ENCODE measurements around the gene SLC28A1. TPM values are rescaled to one million over a fixed set of nuclear protein-coding genes. Genes with fewer than 3 reads are reported as not detected.
"Not testable (repeated sequence)": the region's sequence is repeated elsewhere in the genome, so short reads cannot be mapped to it uniquely, and the experiment has no call there.

The SLC28A1 gene
- total and polyA plus RNA-seq, 7 experiments from 2014 or later, result not detected

- intact Hi-C loops (cut with micrococcal nuclease), result no loop called here
- ATAC-seq (no peak), DNase-seq (no peak)
- Mint-ChIP-seq H3K27ac (no peak overlapping the region), H3K4me3 (no peak overlapping the region), H3K4me1 (peaks cover 0 to 2% (median 0%) of the 10 kb centered on the region in 7 donors), H3K36me3 (no peaks in the 10 kb centered on the region), H3K27me3 (peaks cover 0 to 6% (median 0%) of the 10 kb centered on the region in 5 donors), H3K9me3 (no peaks in the 10 kb centered on the region)
- H3K27me3 ChIP-seq (ENCODE audit: control insufficient read depth in 2 of 2, insufficient read depth in 2 of 2, low read length in 2 of 2), result no peaks in the 10 kb centered on the region
- POLR2A ChIA-PET, result interaction anchor here (0.6 to 0.8 kb wide), 2 partner anchors 283 to 292 kb away, joined by 3 read pairs; no protein-coding TSS in a partner anchor
- no peaks in the 10 kb centered on the region for H3K36me3 ChIP-seq (ENCODE audit: control insufficient read depth in 2 of 3, insufficient read depth in 3 of 3, low read length in 3 of 3)
- CTCF ChIA-PET, result interaction anchor here (0.6 to 1.5 kb wide), 5 partner anchors 11 to 304 kb away, joined by 4 to 8 read pairs (median 4); no protein-coding TSS in a partner anchor
- H3K9me3 ChIP-seq (ENCODE audit: control insufficient read depth in 2 of 3, low read length in 3 of 3), result no peaks in the 10 kb centered on the region
- no peaks in the 10 kb centered on the region for H3K4me1 ChIP-seq (ENCODE audit: control insufficient read depth in 2 of 2, insufficient read depth in 2 of 2, low read length in 2 of 2)
- no peak overlapping the region for H3K27ac ChIP-seq (ENCODE audit: low read depth, low read length)
- H3K4me3 ChIP-seq (ENCODE audit: low read length), result no peak overlapping the region
These were observed 8.2 kb upstream of the SLC28A1 start for GRCh38 chr15:84876269-84876668.

GRCh38 chr15:84877701-84878100 lies 6.8 kb upstream of the SLC28A1 start:
- H3K27me3 ChIP-seq (ENCODE audit: control insufficient read depth in 2 of 2, insufficient read depth in 2 of 2, low read length in 2 of 2); ATAC-seq; H3K27ac ChIP-seq (ENCODE audit: low read depth, low read length); H3K4me1 Mint-ChIP-seq; H3K27ac Mint-ChIP-seq; H3K36me3 ChIP-seq (ENCODE audit: control insufficient read depth in 2 of 3, insufficient read depth in 3 of 3, low read length in 3 of 3); H3K9me3 ChIP-seq (ENCODE audit: control insufficient read depth in 2 of 3, low read length in 3 of 3); H3K9me3 Mint-ChIP-seq; H3K4me3 ChIP-seq (ENCODE audit: low read length); H3K4me1 ChIP-seq (ENCODE audit: control insufficient read depth in 2 of 2, insufficient read depth in 2 of 2, low read length in 2 of 2); H3K36me3 Mint-ChIP-seq; POLR2A ChIA-PET; H3K27me3 Mint-ChIP-seq; DNase-seq; H3K4me3 Mint-ChIP-seq: not testable (repeated sequence)
- intact Hi-C loops (cut with micrococcal nuclease), result loop anchor here (1.0 kb wide), 6 partner anchors 51 to 307 kb away; partner anchors contain the start of genes WDR73 (in 2 of the 2) and NMB (in 1 of the 2)
- CTCF ChIA-PET, result interaction anchor here (0.6 to 2.2 kb wide), 7 partner anchors 8 to 900 kb away, joined by 3 to 8 read pairs (median 4); partner anchors contain the start of gene WDR73

DNA sequence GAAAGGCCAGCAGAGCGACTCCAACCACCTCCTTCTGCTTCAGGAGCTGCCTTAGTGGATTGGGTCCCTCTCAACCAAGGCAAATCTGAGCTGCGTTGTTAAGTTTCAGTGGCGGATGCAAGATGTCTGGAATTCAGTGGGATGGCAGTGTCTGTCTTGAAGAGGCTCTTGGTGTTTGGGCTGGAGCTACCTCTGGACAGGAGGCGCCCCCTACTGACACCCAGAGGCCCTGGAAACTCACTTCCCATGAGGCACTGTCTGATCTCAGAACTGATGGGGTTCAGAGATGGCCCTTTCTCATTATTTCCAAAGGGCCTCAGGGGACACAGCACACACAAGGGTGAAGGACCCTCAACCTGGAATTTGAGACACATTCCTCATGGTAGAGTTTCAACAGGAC lies 6.0 kb upstream of the SLC28A1 start:
- Mint-ChIP-seq H3K9me3 (no peaks in the 10 kb centered on the region), H3K4me1 (peaks cover 0 to 2% (median 0%) of the 10 kb centered on the region in 7 donors), H3K4me3 (no peak overlapping the region), H3K27me3 (peaks cover 0 to 6% (median 0%) of the 10 kb centered on the region in 5 donors), H3K36me3 (no peaks in the 10 kb centered on the region), H3K27ac (no peak overlapping the region)
- Histone ChIP-seq H3K4me1 (ENCODE audit: control insufficient read depth in 2 of 2, insufficient read depth in 2 of 2, low read length in 2 of 2) (no peaks in the 10 kb centered on the region), H3K27ac (ENCODE audit: low read depth, low read length) (no peak overlapping the region), H3K4me3 (ENCODE audit: low read length) (no peak overlapping the region), H3K9me3 (ENCODE audit: control insufficient read depth in 2 of 3, low read length in 3 of 3) (no peaks in the 10 kb centered on the region), H3K27me3 (ENCODE audit: control insufficient read depth in 2 of 2, insufficient read depth in 2 of 2, low read length in 2 of 2) (no peaks in the 10 kb centered on the region), H3K36me3 (ENCODE audit: control insufficient read depth in 2 of 3, insufficient read depth in 3 of 3, low read length in 3 of 3) (no peaks in the 10 kb centered on the region)
- peak; percentile 19 to 63 (median 49) for DNase-seq
- ATAC-seq, result peak; percentile 74
- ChIA-PET CTCF (interaction anchor here (0.6 to 2.2 kb wide), 6 partner anchors 9 to 291 kb away, joined by 3 to 8 read pairs (median 4); partner anchors contain the start of gene WDR73), POLR2A (no interaction called here)
- intact Hi-C loops (cut with micrococcal nuclease), result loop anchor here (1.0 kb wide), 6 partner anchors 50 to 308 kb away; partner anchors contain the start of genes WDR73 (in 2 of the 2) and NMB (in 1 of the 2)

- intact Hi-C loops (cut with micrococcal nuclease), result no loop called here
- H3K9me3 Mint-ChIP-seq, result no peaks in the 10 kb centered on the region
These were observed 5.2 kb upstream of the SLC28A1 start for GRCh38 chr15:84879088-84879780.

DNA sequence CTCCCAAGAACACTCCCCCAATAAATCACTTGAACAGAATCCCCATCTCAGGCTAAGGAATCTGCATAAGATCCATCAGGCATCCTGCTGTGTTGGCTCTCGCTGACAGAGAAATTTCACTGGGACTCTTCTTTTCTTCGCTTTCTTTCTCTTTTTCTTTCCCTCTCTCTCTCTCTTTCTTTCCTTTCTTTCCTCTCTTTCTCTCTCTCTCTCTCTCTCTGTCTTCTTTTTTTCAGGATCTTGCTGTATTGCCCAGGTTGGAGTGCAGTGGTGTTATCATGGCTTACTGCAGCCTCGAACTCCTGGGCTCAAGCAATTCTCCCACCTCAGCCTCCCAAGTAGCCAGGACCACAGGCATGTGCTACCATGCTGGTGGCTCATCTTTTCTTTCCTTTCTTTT lies 4.5 kb upstream of the SLC28A1 start:
- ChIA-PET CTCF (no interaction called here), POLR2A (no interaction called here)
- DNase-seq (no peak), ATAC-seq (no peak)
- Mint-ChIP-seq H3K4me1 (peaks cover 0 to 2% (median 0%) of the 10 kb centered on the region in 7 donors), H3K27ac (peak overlapping the region in 2 of 9 donors; percentile 9 to 26), H3K4me3 (no peak overlapping the region), H3K9me3 (no peaks in the 10 kb centered on the region), H3K27me3 (peaks cover 0 to 10% (median 0%) of the 10 kb centered on the region in 5 donors), H3K36me3 (no peaks in the 10 kb centered on the region)
- no peaks in the 10 kb centered on the region for H3K36me3 ChIP-seq (ENCODE audit: control insufficient read depth in 2 of 3, insufficient read depth in 3 of 3, low read length in 3 of 3)
- H3K4me3 ChIP-seq (ENCODE audit: low read length), result no peak overlapping the region
- H3K9me3 ChIP-seq (ENCODE audit: control insufficient read depth in 2 of 3, low read length in 3 of 3), result no peaks in the 10 kb centered on the region
- H3K27me3 ChIP-seq (ENCODE audit: control insufficient read depth in 2 of 2, insufficient read depth in 2 of 2, low read length in 2 of 2), result no peaks in the 10 kb centered on the region
- no peak overlapping the region for H3K27ac ChIP-seq (ENCODE audit: low read depth, low read length)
- intact Hi-C loops (cut with micrococcal nuclease), result no loop called here
- no peaks in the 10 kb centered on the region for H3K4me1 ChIP-seq (ENCODE audit: control insufficient read depth in 2 of 2, insufficient read depth in 2 of 2, low read length in 2 of 2)

More at GRCh38 chr15:84879088-84879780, 5.2 kb upstream of the SLC28A1 start:
- Mint-ChIP-seq H3K36me3 (no peaks in the 10 kb centered on the region), H3K4me1 (peaks cover 0 to 2% (median 0%) of the 10 kb centered on the region in 7 donors), H3K27me3 (peaks cover 0 to 6% (median 0%) of the 10 kb centered on the region in 5 donors), H3K4me3 (no peak overlapping the region), H3K27ac (peak overlapping the region in 1 of 9 donors; percentile 51)
- no peak for DNase-seq
- no peaks in the 10 kb centered on the region for H3K27me3 ChIP-seq (ENCODE audit: control insufficient read depth in 2 of 2, insufficient read depth in 2 of 2, low read length in 2 of 2)
- ChIA-PET POLR2A (interaction anchor here (0.8 kb wide), 1 partner anchor 48 kb away, joined by 3 read pairs; no protein-coding TSS in a partner anchor), CTCF (interaction anchor here (1.1 to 2.2 kb wide), 3 partner anchors 225 to 291 kb away, joined by 3 to 8 read pairs (median 6); partner anchors contain the start of gene WDR73)
- H3K4me1 ChIP-seq (ENCODE audit: control insufficient read depth in 2 of 2, insufficient read depth in 2 of 2, low read length in 2 of 2), result no peaks in the 10 kb centered on the region
- H3K36me3 ChIP-seq (ENCODE audit: control insufficient read depth in 2 of 3, insufficient read depth in 3 of 3, low read length in 3 of 3), result no peaks in the 10 kb centered on the region
- H3K27ac ChIP-seq (ENCODE audit: low read depth, low read length), result no peak overlapping the region
- no peak for ATAC-seq
- H3K9me3 ChIP-seq (ENCODE audit: control insufficient read depth in 2 of 3, low read length in 3 of 3), result no peaks in the 10 kb centered on the region
- no peak overlapping the region for H3K4me3 ChIP-seq (ENCODE audit: low read length)

GRCh38 chr15:84880822-84881519 lies 3.5 kb upstream of the SLC28A1 start:
- H3K4me1 ChIP-seq (ENCODE audit: control insufficient read depth in 2 of 2, insufficient read depth in 2 of 2, low read length in 2 of 2), result no peaks in the 10 kb centered on the region
- no peaks in the 10 kb centered on the region for H3K9me3 Mint-ChIP-seq
- H3K27ac Mint-ChIP-seq, result no peak overlapping the region
- peaks cover 0 to 10% (median 0%) of the 10 kb centered on the region in 5 donors for H3K27me3 Mint-ChIP-seq
- intact Hi-C loops (cut with micrococcal nuclease), result no loop called here
- DNase-seq (no peak), ATAC-seq (no peak)
- no peaks in the 10 kb centered on the region for H3K36me3 Mint-ChIP-seq
- no peak overlapping the region for H3K4me3 Mint-ChIP-seq
- H3K27me3 ChIP-seq (ENCODE audit: control insufficient read depth in 2 of 2, insufficient read depth in 2 of 2, low read length in 2 of 2), result no peaks in the 10 kb centered on the region
- no peak overlapping the region for H3K4me3 ChIP-seq (ENCODE audit: low read length)
- H3K27ac ChIP-seq (ENCODE audit: low read depth, low read length), result no peak overlapping the region
- peaks cover 0 to 2% (median 0%) of the 10 kb centered on the region in 7 donors for H3K4me1 Mint-ChIP-seq
- CTCF ChIA-PET, result interaction anchor here (1.0 to 1.3 kb wide), 3 partner anchors 227 to 293 kb away, joined by 4 to 5 read pairs (median 4); partner anchors contain the start of gene WDR73
- no peaks in the 10 kb centered on the region for H3K9me3 ChIP-seq (ENCODE audit: control insufficient read depth in 2 of 3, low read length in 3 of 3)
- POLR2A ChIA-PET, result no interaction called here
- H3K36me3 ChIP-seq (ENCODE audit: control insufficient read depth in 2 of 3, insufficient read depth in 3 of 3, low read length in 3 of 3), result no peaks in the 10 kb centered on the region

Data from naive thymus-derived CD4-positive, alpha-beta T cell (primary cell).